Loucy (cell line): ENCODE data around the gene GET4.

Source experiments
- EZH2phosphoT487 ChIP-seq: fragments of 200-600 bp; IDR thresholded peaks from 2 replicates; pipeline ENCODE4 v1.6.1; 2018; ENCODE audit warnings: antibody characterized with exemption, mild to moderate bottlenecking, moderate library complexity, borderline replicate concordance
- TF ChIP-seq, protein P1 (sequence below): fragments of 200-600 bp; sonication (generic); conservative IDR thresholded peaks from 2 replicates; pipeline ENCODE4 v1.5.1; 2014; ENCODE audit warnings: mild to moderate bottlenecking, antibody characterized with exemption, low read length

DNA sequence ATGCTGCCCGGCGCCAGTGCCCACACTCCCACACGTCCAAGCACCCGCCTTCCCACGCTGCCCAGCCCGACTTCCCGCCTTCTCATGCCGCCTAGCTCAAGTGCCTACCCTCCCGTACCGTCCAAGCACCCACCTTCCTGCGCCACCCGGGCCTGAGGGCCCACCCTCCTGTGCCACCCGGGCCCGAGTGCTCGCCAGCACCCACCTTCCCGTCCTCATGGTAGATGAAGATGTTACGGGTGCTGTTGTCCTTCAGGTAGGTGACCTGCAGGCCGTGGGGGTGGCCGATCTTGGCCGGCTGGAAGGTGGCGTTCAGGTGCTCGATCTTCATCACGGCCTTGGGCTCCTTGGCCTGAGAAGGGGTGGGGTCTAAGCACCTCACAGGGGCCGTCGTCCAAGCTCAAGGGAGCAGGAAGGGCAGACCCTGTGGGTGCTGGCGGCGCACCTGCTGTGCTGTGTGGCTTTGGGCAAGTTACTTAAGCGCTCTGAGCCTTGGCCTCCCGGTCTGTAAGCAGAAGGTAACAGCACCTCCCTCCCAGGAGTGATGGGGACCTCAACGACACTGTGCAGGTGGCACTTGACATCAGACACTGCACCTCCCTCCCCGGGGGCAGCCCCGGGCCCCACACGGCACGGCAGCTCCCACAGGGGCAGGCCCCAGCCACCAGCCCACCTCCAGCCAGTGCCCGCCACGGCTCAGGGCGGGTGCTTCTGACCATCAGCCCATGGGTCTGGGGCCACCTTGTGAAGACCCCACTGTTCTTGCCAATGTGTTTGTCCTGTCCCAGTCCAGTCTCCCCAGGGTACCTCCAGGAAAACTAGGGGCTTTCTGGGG lies 27.8 kb downstream of the GET4 start:
- TF ChIP-seq, protein P1, sequence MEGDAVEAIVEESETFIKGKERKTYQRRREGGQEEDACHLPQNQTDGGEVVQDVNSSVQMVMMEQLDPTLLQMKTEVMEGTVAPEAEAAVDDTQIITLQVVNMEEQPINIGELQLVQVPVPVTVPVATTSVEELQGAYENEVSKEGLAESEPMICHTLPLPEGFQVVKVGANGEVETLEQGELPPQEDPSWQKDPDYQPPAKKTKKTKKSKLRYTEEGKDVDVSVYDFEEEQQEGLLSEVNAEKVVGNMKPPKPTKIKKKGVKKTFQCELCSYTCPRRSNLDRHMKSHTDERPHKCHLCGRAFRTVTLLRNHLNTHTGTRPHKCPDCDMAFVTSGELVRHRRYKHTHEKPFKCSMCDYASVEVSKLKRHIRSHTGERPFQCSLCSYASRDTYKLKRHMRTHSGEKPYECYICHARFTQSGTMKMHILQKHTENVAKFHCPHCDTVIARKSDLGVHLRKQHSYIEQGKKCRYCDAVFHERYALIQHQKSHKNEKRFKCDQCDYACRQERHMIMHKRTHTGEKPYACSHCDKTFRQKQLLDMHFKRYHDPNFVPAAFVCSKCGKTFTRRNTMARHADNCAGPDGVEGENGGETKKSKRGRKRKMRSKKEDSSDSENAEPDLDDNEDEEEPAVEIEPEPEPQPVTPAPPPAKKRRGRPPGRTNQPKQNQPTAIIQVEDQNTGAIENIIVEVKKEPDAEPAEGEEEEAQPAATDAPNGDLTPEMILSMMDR = no peak
- TF ChIP-seq EZH2phosphoT487 = no peak
